OCI-LY7 (cell line): Measurements from ENCODE around the gene HIP1R. TPM values are rescaled to one million over a fixed set of nuclear protein-coding genes. Genes with fewer than 3 reads are reported as not detected.
A peak's percentile ranks its signal among the peaks of the same experiment; 100 is the strongest.

Experiments
- BruUV-seq: library from RNA; stranded (reverse); fragments of 400-500 nt; replicated peaks from 2 replicates; lab custom pipeline; 2021; lab: Mats Ljungman, UMichigan
- CTCF ChIA-PET: fragments of 300-600 bp; sonication (Branson Sonifier 250); formaldehyde crosslinking; loops from one replicate; lab custom pipeline; 2022; ENCODE audit warnings: antibody characterized with exemption; ENCODE audit not compliant: unreplicated experiment; lab: Charles Lee
- POLR2A ChIA-PET: fragments of 300-600 bp; sonication (Branson Sonifier 250); formaldehyde crosslinking; loops from one replicate; lab custom pipeline; 2022; ENCODE audit warnings: antibody characterized with exemption; lab: Charles Lee
- DNase-seq: peaks from one replicate; pipeline ENCODE4 v3.0.0-alpha.2; 2015; ENCODE audit warnings: low spot score
- H2AFZ ChIP-seq: fragments of 200-600 bp; sonication (generic), shearing (Covaris generic); 2 replicates; pipeline ENCODE4 v1.6.1; 2014; ENCODE audit warnings: mild to moderate bottlenecking, antibody characterized with exemption, low read length, moderate library complexity
- H3K27ac ChIP-seq: fragments of 200-600 bp; sonication (generic); 2 replicates; pipeline ENCODE4 v1.5.1; 2014; ENCODE audit warnings: mixed run types, low read depth, mild to moderate bottlenecking, moderate library complexity, low read length, inconsistent platforms; ENCODE audit not compliant: poor library complexity, severe bottlenecking
- H3K36me3 ChIP-seq: fragments of 200-600 bp; sonication (generic); 2 replicates; pipeline ENCODE4 v1.6.1; 2014; ENCODE audit warnings: mild to moderate bottlenecking, antibody characterized with exemption, low read length, moderate library complexity, mixed read lengths; ENCODE audit not compliant: insufficient read depth
- H3K4me1 ChIP-seq: fragments of 200-600 bp; sonication (generic); 2 replicates; pipeline ENCODE4 v1.5.1; 2014; ENCODE audit warnings: mild to moderate bottlenecking, low read length; ENCODE audit not compliant: insufficient read depth, poor library complexity, severe bottlenecking
- H3K4me2 ChIP-seq: fragments of 200-600 bp; sonication (generic); 2 replicates; pipeline ENCODE4 v1.6.1; 2014; ENCODE audit warnings: mild to moderate bottlenecking, low read length
- H3K4me3 ChIP-seq: fragments of 200-600 bp; sonication (generic); 2 replicates; pipeline ENCODE4 v1.5.1; 2014; ENCODE audit warnings: mild to moderate bottlenecking, low read depth, low read length; ENCODE audit not compliant: poor library complexity, severe bottlenecking
- H3K79me2 ChIP-seq: fragments of 200-600 bp; sonication (generic); 2 replicates; pipeline ENCODE4 v1.6.1; 2016; ENCODE audit warnings: low read depth, mild to moderate bottlenecking, low read length, moderate library complexity, mixed read lengths; ENCODE audit not compliant: insufficient read depth
- H3K9me2 ChIP-seq: fragments of 200-600 bp; sonication (generic); 2 replicates; pipeline ENCODE4 v1.6.1; 2016; ENCODE audit warnings: mild to moderate bottlenecking, low read length, mixed read lengths; ENCODE audit not compliant: insufficient read depth
- H3K9me3 ChIP-seq: fragments of 200-600 bp; sonication (generic); 2 replicates; pipeline ENCODE4 v1.6.1; 2014; ENCODE audit warnings: mild to moderate bottlenecking, mixed run types, low read length, mixed read lengths
- H4K20me1 ChIP-seq: fragments of 200-600 bp; sonication (generic); 2 replicates; pipeline ENCODE4 v1.6.1; 2014; ENCODE audit warnings: mild to moderate bottlenecking, antibody characterized with exemption, low read length, moderate library complexity, mixed read lengths; ENCODE audit not compliant: insufficient read depth
- CTCF ChIP-seq: fragments of 200-600 bp; sonication (generic); conservative IDR thresholded peaks from 2 replicates; pipeline ENCODE4 v1.5.1; 2014; ENCODE audit warnings: mild to moderate bottlenecking, antibody characterized with exemption, low read length, moderate library complexity, mixed read lengths
- EZH2phosphoT487 ChIP-seq: fragments of 200-600 bp; sonication (generic); IDR thresholded peaks from 2 replicates; pipeline ENCODE4 v1.6.1; 2018; ENCODE audit warnings: low read depth, borderline replicate concordance, mild to moderate bottlenecking, mixed run types, antibody characterized with exemption, low read length, moderate library complexity, mixed read lengths
- intact Hi-C: fragments of 100-400 bp; cut with micrococcal nuclease; formaldehyde crosslinking; loops from one replicate; pipeline ENCODE4 v1.10.0; 2022; ENCODE audit not compliant: unreplicated experiment
- total RNA-seq, 2 experiments: library from RNA; depleted of rRNA in 1 of 2; stranded (reverse); fragments of >200 nt in 1 of 2; shearing (Covaris generic) in 1 of 2; gene quantifications; 2 replicates each; pipeline ENCODE4 v1.2.3, GENCODE V29; 2014 to 2022

Gene HIP1R
- total RNA-seq, 2 experiments from 2014 or later = 56.5 to 66.4 TPM

GRCh38 chr12:122888232-122888752 lies 53.0 kb downstream of the HIP1R start:
- peak overlapping the region; percentile 79 for H3K27ac ChIP-seq
- no peaks in the 10 kb centered on the region for H3K36me3 ChIP-seq
- H3K9me3 ChIP-seq = no peaks in the 10 kb centered on the region
- no peaks in the 10 kb centered on the region for H4K20me1 ChIP-seq
- no TSS peak for BruUV-seq
- H3K79me2 ChIP-seq = no peaks in the 10 kb centered on the region
- H3K4me3 ChIP-seq = peak overlapping the region; percentile 52
- H3K9me2 ChIP-seq = no peaks in the 10 kb centered on the region
- CTCF ChIA-PET = interaction anchor here (0.6 to 1.0 kb wide), 2 partner anchors 17 to 18 kb away, joined by 4 read pairs; no protein-coding TSS in a partner anchor
- H3K4me1 ChIP-seq = peaks cover 56% of the 10 kb centered on the region
- intact Hi-C loops = loop anchor here (10.0 kb wide), 1 partner anchor 347 kb away; the partner anchor contains the start of genes MPHOSPH9 and MTRFR
- peak; percentile 67 for DNase-seq
- POLR2A ChIA-PET = interaction anchor here (0.6 to 2.2 kb wide), 8 partner anchors 10 to 82 kb away, joined by 3 to 22 read pairs (median 4); no protein-coding TSS in a partner anchor
- peak overlapping the region; percentile 69 for H3K4me2 ChIP-seq
- no peak for TF ChIP-seq EZH2phosphoT487
- TF ChIP-seq CTCF = no peak
- H2AFZ ChIP-seq = peak overlapping the region; percentile 58

- DNase-seq = no peak
- no peak overlapping the region for H3K4me2 ChIP-seq
- POLR2A ChIA-PET = interaction anchor here (0.7 to 2.2 kb wide), 2 partner anchors 8 to 118 kb away, joined by 3 to 22 read pairs; no protein-coding TSS in a partner anchor
- H3K36me3 ChIP-seq = no peaks in the 10 kb centered on the region
- BruUV-seq = no TSS peak
- H4K20me1 ChIP-seq = no peaks in the 10 kb centered on the region
- H3K4me1 ChIP-seq = peaks cover 46% of the 10 kb centered on the region
- H3K9me3 ChIP-seq = no peaks in the 10 kb centered on the region
- intact Hi-C loops = loop anchor here (10.0 kb wide), 1 partner anchor 345 kb away; the partner anchor contains the start of genes MPHOSPH9 and MTRFR
- H3K27ac ChIP-seq = no peak overlapping the region
- no peak overlapping the region for H2AFZ ChIP-seq
- H3K79me2 ChIP-seq = no peaks in the 10 kb centered on the region
- CTCF ChIA-PET = no interaction called here
- H3K4me3 ChIP-seq = no peak overlapping the region
- no peaks in the 10 kb centered on the region for H3K9me2 ChIP-seq
- TF ChIP-seq EZH2phosphoT487 (no peak), CTCF (no peak)
Measured at GRCh38 chr12:122889761-122890520, 54.7 kb downstream of the HIP1R start.
